Inferior parietal cortex (tissue), 1 donor: ENCODE results near the gene UGT1A5.
"Not testable (repeated sequence)": the region's sequence is repeated elsewhere in the genome, so short reads cannot be mapped to it uniquely, and the experiment has no call there.

ENCODE experiments used
- DNase-seq: peaks from one replicate; pipeline ENCODE4 v3.0.0-alpha.2; 2016; ENCODE audit errors: extremely low spot score

The UGT1A5 gene

GRCh38 chr2:233745838-233746237 lies 33.1 kb downstream of the UGT1A5 start:
- not testable (repeated sequence) for DNase-seq

GRCh38 chr2:233746475-233747282 lies 34.0 kb downstream of the UGT1A5 start:
- no peak for DNase-seq

DNA sequence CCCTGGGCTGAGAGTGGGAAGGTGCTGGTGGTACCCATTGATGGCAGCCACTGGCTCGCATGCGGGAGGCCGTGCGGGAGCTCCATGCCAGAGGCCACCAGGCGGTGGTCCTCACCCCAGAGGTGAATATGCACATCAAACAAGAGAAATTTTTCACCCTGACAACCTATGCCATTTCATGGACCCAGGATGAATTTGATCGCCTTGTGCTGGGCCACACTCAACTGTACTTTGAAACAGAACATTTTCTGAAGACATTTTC lies 34.5 kb downstream of the UGT1A5 start:
- no peak for DNase-seq

GRCh38 chr2:233750689-233751088 lies 38.0 kb downstream of the UGT1A5 start:
- not testable (repeated sequence) for DNase-seq

DNA sequence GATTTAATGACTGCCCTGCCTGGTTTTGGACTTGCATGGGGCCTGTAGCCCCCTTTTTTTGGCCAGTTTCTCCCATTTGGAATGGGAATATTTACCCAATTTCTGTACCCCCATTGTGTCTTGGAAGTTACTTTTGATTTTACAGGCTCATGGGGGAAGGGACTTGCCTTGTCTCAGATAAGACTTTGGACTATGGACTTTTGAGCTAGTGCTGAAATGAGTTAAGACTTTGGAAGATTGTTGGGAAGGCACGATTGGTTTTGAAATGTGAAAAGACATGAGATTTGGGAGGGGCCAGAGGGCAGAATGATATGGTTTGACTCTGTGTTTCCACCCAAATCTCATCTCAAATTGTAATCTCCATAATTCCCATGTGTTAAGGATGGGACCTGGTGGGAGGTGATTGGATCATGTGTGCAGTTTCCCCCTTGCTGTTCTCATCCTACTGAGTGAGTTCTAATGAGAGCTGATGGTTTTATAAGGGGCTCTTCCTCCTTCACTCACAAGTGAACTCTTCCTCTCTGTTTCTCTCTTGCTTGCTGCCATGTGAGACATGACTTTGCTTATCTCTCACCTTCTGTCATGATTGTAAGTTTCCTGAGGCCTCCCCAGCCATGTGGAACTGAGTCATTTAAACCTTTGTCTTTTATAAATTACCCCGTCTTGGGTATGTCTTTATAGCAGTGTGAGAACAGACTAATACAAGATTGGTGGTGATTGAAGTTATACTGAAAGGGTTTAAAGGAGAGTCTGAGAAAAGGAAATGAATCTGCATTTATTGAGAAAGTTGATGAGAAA lies 38.7 kb downstream of the UGT1A5 start:
- not testable (repeated sequence) for DNase-seq

DNA sequence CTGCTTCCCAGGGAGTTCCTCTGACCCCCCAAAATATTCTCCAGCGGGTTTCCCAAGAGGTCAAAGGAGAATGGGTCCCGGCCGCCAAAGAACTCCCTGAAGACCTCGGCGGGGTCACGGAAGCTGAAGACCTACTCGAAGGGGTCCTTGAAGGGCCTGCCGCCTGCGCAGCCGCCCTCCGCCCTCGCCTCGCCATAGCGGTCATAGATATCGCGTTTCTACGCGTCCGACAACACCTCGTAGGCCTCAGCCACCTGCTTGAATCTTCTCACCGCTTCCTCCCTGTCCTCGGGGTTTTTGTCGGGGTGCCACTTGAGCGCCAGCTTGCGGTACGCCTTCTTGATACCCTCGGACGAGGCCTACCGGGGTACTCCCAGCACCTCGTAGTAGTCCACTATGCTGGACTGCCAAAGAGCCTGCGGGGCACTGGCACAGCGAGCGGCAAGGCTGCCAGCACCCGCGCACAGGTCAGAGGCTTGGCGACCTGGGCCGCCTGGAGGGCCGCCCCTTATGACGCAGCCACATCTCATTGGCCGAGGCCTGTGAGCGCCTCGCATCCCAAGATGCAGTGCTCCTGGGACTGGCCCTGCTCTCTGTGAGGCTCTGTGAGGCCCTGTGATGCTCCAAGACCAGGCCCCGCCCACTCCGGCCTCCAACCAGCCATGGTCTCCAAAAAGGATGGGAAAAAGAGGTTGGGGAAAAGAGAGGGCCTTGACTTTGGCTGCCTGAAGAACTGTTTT lies 42.3 kb downstream of the UGT1A5 start:
- DNase-seq = no peak

DNA sequence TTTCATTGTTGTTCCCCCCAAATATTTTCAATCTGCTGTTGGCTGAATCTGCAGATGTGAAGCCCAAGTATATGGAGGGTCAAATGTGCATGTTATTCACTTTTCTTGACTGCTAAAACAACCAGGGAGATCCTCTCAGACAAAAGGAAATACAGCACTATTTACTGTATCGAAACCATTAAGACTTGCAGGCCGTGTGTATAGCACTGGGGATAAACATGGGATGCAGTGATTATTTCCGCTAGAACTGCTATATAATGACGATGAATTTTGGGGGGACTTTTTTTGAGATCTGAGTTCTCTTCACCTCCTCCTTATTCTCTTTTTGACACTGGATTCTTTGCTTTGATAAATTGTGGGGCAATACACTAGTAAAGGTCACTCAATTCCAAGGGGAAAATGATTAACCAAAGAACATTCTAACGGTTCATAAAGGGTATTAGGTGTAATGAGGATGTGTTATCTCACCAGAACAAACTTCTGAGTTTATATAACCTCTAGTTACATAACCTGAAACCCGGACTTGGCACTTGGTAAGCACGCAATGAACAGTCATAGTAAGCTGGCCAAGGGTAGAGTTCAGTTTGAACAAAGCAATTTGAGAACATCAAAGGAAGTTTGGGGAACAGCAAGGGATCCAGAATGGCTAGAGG lies 43.8 kb downstream of the UGT1A5 start:
- DNase-seq = no peak

- no peak for DNase-seq
Observed at GRCh38 chr2:233758141-233758540, 45.4 kb downstream of the UGT1A5 start.

GRCh38 chr2:233758849-233759248 lies 46.1 kb downstream of the UGT1A5 start:
- DNase-seq = no peak

DNA sequence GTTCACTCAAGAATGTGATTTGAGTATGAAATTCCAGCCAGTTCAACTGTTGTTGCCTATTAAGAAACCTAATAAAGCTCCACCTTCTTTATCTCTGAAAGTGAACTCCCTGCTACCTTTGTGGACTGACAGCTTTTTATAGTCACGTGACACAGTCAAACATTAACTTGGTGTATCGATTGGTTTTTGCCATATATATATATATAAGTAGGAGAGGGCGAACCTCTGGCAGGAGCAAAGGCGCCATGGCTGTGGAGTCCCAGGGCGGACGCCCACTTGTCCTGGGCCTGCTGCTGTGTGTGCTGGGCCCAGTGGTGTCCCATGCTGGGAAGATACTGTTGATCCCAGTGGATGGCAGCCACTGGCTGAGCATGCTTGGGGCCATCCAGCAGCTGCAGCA lies 47.3 kb downstream of the UGT1A5 start, which contains the start of gene UGT1A1:
Gene UGT1A1 (plus strand): TSS at position 228 of the 400 bp plus-strand sequence. CDS start 18 bp downstream, at position 246.
- DNase-seq = no peak

DNA sequence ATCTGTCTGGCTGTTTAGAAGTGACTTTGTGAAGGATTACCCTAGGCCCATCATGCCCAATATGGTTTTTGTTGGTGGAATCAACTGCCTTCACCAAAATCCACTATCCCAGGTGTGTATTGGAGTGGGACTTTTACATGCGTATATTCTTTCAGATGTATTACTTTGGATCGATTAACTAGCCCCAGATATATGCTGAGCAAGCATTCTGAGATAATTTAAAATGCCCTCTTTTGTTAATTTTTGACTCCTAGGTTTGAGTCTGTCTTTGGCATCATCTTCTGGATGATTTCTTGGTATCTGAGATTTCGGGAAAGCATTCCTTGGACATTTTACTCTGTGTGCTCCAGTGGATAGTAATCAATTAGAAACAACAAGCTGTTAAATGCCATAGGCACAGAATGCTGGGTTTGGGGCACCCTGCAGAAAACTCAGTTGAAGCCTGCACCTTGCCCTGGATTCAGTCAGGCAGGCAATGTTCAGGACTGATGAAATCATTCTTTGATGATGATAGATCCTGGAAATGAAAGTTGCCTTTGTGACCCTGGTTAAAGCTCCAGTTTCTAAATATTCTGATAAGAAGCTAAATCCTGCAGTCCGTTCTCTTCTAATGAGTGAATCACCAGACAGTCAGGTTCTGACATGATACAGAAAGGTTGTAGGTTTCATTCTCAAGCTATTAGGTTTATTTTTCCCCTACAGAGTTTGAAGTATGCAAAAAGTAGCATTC lies 48.5 kb downstream of the UGT1A5 start:
- DNase-seq = no peak

DNA sequence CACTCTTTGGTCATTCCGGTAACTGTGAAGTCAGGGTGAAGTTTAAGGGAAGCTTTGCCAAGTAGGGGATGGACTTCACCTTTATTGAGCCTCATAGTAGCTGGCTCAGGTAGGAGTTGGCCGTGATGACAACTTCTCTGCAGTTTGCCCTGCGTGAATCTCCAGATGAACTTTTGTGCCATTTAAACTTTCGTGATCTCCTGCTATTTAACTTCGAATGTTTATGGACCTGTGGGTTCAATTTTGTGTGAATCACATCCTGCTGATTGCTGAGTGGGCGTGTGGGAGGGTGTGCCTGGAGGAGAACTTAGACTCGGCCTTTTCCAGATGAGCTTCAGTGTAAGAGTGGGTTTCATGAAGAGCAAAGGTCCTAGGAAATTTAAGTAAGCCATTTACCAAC lies 51.6 kb downstream of the UGT1A5 start:
- no peak for DNase-seq

- no peak for DNase-seq
Observed at GRCh38 chr2:233764761-233765160, 52.1 kb downstream of the UGT1A5 start.

DNA sequence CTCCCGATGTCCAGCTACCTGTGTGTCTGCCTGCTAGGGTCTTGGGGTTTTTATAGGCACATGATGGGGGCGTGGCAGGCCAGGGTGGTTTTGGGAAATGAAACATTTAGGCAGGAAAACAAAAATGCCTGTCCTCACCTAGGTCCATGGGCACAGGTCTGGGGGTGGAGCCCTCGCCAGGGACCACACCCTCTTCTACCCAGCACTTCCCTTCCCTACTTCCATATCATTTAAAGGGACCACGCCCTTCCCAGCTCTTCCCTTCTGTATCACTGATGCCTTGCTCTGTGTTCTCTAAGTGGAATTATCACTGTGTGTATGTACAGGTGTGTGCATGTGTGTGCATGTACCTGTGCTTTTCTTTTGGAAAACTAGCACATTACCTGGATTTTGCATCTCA lies 53.7 kb downstream of the UGT1A5 start:
- DNase-seq = no peak

- no peak for DNase-seq
Observed at GRCh38 chr2:233768076-233768475, 55.4 kb downstream of the UGT1A5 start.

GRCh38 chr2:233769260-233769659 lies 56.6 kb downstream of the UGT1A5 start:
- DNase-seq = no peak

GRCh38 chr2:233772153-233772552 lies 59.4 kb downstream of the UGT1A5 start:
- no peak for DNase-seq

- DNase-seq = no peak
Observed at GRCh38 chr2:233772583-233772982, 59.9 kb downstream of the UGT1A5 start.

DNA sequence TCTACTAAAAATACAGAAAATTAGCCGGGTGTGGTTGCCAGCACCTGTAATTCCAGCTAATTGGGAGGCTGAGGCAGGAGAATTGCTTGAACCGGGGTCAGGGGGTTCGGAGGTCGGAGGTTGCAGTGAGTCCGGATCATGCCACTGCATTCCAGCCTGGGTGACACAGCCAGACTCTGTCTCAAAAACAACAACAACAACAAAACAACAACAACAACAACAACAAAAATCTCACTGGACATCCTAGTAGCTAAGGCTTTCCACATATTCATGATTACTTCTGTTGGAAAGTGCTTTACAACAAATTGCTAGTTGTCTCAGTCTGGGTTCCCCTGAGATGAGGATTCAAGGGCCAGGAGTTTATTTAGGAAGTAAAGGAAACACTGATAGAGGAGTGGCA lies 61.1 kb downstream of the UGT1A5 start:
- no peak for DNase-seq

- DNase-seq = no peak
Observed at GRCh38 chr2:233775414-233775813, 62.7 kb downstream of the UGT1A5 start.

DNA sequence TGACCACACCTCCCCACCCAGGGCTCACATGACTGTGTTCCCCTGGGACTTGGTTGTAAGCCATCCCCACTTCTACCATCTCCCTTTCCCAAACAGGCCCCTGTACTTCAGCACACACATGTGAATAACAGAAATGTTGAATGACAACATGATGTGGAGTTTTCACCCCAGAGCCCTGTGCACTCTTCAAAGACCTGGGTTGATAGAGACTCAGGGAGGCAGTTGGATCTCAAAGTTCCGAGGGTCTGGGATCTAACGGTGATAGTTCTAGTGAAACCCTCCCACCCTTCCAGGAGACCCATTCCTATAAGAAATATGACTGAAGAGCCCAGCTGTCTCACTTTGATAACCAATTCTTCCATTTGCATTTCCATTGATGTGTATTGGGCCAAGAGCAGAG lies 65.3 kb downstream of the UGT1A5 start, which contains the start of gene MROH2A:
Gene MROH2A (plus strand): TSS at position 301 of the 400 bp plus-strand sequence. CDS start 1,029 bp downstream, outside the sequence.
- DNase-seq = no peak
